WTC11 (cell line): ENCODE measurements around the gene GNG13. TPM values are rescaled to one million over a fixed set of nuclear protein-coding genes. Genes with fewer than 3 reads are reported as not detected.

Experiments
- ATAC-seq: fragments of 200-7000 bp; cut with Tn5 transposase; 2 replicates; pipeline ENCODE4 v1.10.0; 2021; ENCODE audit warnings: mild to moderate bottlenecking, moderate library complexity
- CTCF ChIA-PET: fragments of 300-600 bp; sonication (Branson Sonifier 250); formaldehyde crosslinking; loops from one replicate; lab custom pipeline; 2021; ENCODE audit warnings: antibody characterized with exemption; lab: Charles Lee
- POLR2A ChIA-PET: fragments of 350-600 bp; sonication (Branson Sonifier 250); formaldehyde crosslinking; loops from one replicate; lab custom pipeline; 2021; ENCODE audit warnings: antibody characterized with exemption; lab: Charles Lee
- DNase-seq: peaks from one replicate; pipeline ENCODE4 v3.0.0; 2021; ENCODE audit warnings: low spot score
- H3K27ac Mint-ChIP-seq: 2 replicates; pipeline ENCODE4 v1.8.0; 2021; ENCODE audit warnings: mixed read lengths
- H3K27me3 Mint-ChIP-seq: 2 replicates; pipeline ENCODE4 v1.8.0; 2021; ENCODE audit warnings: low read depth, mild to moderate bottlenecking, moderate library complexity, mixed read lengths
- H3K36me3 Mint-ChIP-seq: 2 replicates; pipeline ENCODE4 v1.8.0; 2021; ENCODE audit warnings: mixed read lengths
- H3K4me1 Mint-ChIP-seq: 2 replicates; pipeline ENCODE4 v1.8.0; 2022; ENCODE audit warnings: mixed read lengths
- H3K4me3 Mint-ChIP-seq: 2 replicates; pipeline ENCODE4 v1.8.0; 2021; ENCODE audit warnings: mild to moderate bottlenecking, moderate library complexity, mixed read lengths
- H3K9me3 Mint-ChIP-seq: 2 replicates; pipeline ENCODE4 v1.8.0; 2021; ENCODE audit warnings: mixed read lengths
- AR ChIP-seq: fragments of 250-450 bp; sonication (Bioruptor Pico); IDR thresholded peaks from 2 replicates; pipeline ENCODE4 v1.9.0; 2021; ENCODE audit warnings: mild to moderate bottlenecking
- CREM ChIP-seq: sonication (generic); formaldehyde crosslinking; IDR thresholded peaks from 2 replicates; pipeline ENCODE4 v1.8.1; 2022; ENCODE audit warnings: mild to moderate bottlenecking, missing genetic modification reagents, moderate library complexity
- ESRRA ChIP-seq: sonication (generic); formaldehyde crosslinking; IDR thresholded peaks from 2 replicates; pipeline ENCODE4 v1.8.1; 2022; ENCODE audit warnings: mild to moderate bottlenecking, missing genetic modification reagents, borderline replicate concordance
- ETV6 ChIP-seq: sonication (generic); formaldehyde crosslinking; IDR thresholded peaks from 2 replicates; pipeline ENCODE4 v1.8.1; 2022; ENCODE audit warnings: mild to moderate bottlenecking, missing genetic modification reagents
- FOXK1 ChIP-seq: sonication (generic); formaldehyde crosslinking; IDR thresholded peaks from 2 replicates; pipeline ENCODE4 v1.8.0; 2022; ENCODE audit warnings: mild to moderate bottlenecking, moderate library complexity, missing genetic modification reagents
- FOXP1 ChIP-seq: sonication (generic); formaldehyde crosslinking; IDR thresholded peaks from 2 replicates; pipeline ENCODE4 v1.8.0; 2022; ENCODE audit warnings: missing genetic modification reagents, mild to moderate bottlenecking, moderate library complexity, borderline replicate concordance
- GABPB1 ChIP-seq: sonication (generic); formaldehyde crosslinking; IDR thresholded peaks from 2 replicates; pipeline ENCODE4 v1.8.1; 2023; ENCODE audit warnings: mild to moderate bottlenecking, missing genetic modification reagents
- HMGA2 ChIP-seq: fragments of 250-450 bp; sonication (Bioruptor Pico); IDR thresholded peaks from 2 replicates; pipeline ENCODE4 v1.4.0; 2021; ENCODE audit warnings: mild to moderate bottlenecking, moderate library complexity
- HMGXB4 ChIP-seq: sonication (generic); formaldehyde crosslinking; IDR thresholded peaks from 2 replicates; pipeline ENCODE4 v1.8.1; 2023; ENCODE audit warnings: mild to moderate bottlenecking, moderate library complexity, missing genetic modification reagents
- IRF1 ChIP-seq: sonication (generic); formaldehyde crosslinking; IDR thresholded peaks from 2 replicates; pipeline ENCODE4 v1.8.0; 2023; ENCODE audit warnings: missing genetic modification reagents
- JUN ChIP-seq: sonication (generic); formaldehyde crosslinking; IDR thresholded peaks from 2 replicates; pipeline ENCODE4 v1.8.0; 2023; ENCODE audit warnings: mild to moderate bottlenecking, missing genetic modification reagents
- MAX ChIP-seq: sonication (generic); formaldehyde crosslinking; IDR thresholded peaks from 2 replicates; pipeline ENCODE4 v1.8.0; 2022; ENCODE audit warnings: mild to moderate bottlenecking, missing genetic modification reagents
- MYBL2 ChIP-seq: sonication (generic); formaldehyde crosslinking; IDR thresholded peaks from 2 replicates; pipeline ENCODE4 v1.8.1; 2023; ENCODE audit warnings: mild to moderate bottlenecking, moderate library complexity, missing genetic modification reagents
- NR2C2 ChIP-seq: sonication (generic); formaldehyde crosslinking; IDR thresholded peaks from 2 replicates; pipeline ENCODE4 v1.8.0; 2022; ENCODE audit warnings: mild to moderate bottlenecking, missing genetic modification reagents
- NR3C1 ChIP-seq: sonication (generic); formaldehyde crosslinking; conservative IDR thresholded peaks from 2 replicates; pipeline ENCODE4 v1.8.1; 2023; ENCODE audit warnings: low read depth, mild to moderate bottlenecking, missing genetic modification reagents
- OVOL2 ChIP-seq: fragments of 250-450 bp; sonication (Bioruptor Pico); IDR thresholded peaks from 2 replicates; pipeline ENCODE4 v1.9.0; 2021; ENCODE audit warnings: mild to moderate bottlenecking, borderline replicate concordance
- PREB ChIP-seq: sonication (generic); formaldehyde crosslinking; IDR thresholded peaks from 2 replicates; pipeline ENCODE4 v1.8.1; 2022; ENCODE audit warnings: mild to moderate bottlenecking, missing genetic modification reagents, moderate library complexity, borderline replicate concordance
- SP1 ChIP-seq: sonication (generic); formaldehyde crosslinking; conservative IDR thresholded peaks from 2 replicates; pipeline ENCODE4 v1.8.1; 2022; ENCODE audit warnings: missing genetic modification reagents
- TEAD4 ChIP-seq: sonication (generic); formaldehyde crosslinking; IDR thresholded peaks from 2 replicates; pipeline ENCODE4 v1.8.0; 2022; ENCODE audit warnings: mild to moderate bottlenecking, missing genetic modification reagents
- ZNF317 ChIP-seq: sonication (generic); formaldehyde crosslinking; IDR thresholded peaks from 2 replicates; pipeline ENCODE4 v1.8.1; 2023; ENCODE audit warnings: low read depth, mild to moderate bottlenecking, moderate library complexity, missing genetic modification reagents, borderline replicate concordance
- total RNA-seq: library from RNA; stranded (reverse); gene quantifications from 3 replicates; pipeline ENCODE4 v1.2.3, GENCODE V29; 2021
- TF ChIP-seq, protein P1 (sequence below): sonication (generic); formaldehyde crosslinking; IDR thresholded peaks from 2 replicates; pipeline ENCODE4 v1.8.1; 2022; ENCODE audit warnings: mild to moderate bottlenecking, moderate library complexity, missing genetic modification reagents
- TF ChIP-seq, protein P2 (sequence below): sonication (generic); formaldehyde crosslinking; IDR thresholded peaks from 2 replicates; pipeline ENCODE4 v1.8.0; 2023; ENCODE audit warnings: missing genetic modification reagents, mild to moderate bottlenecking, borderline replicate concordance
- TF ChIP-seq, protein P3 (sequence below): sonication (generic); formaldehyde crosslinking; IDR thresholded peaks from 2 replicates; pipeline ENCODE4 v1.8.1; 2023; ENCODE audit warnings: mild to moderate bottlenecking, missing genetic modification reagents, moderate library complexity

The GNG13 gene
- total RNA-seq, 1 experiment from 2014 or later, result not detected

DNA sequence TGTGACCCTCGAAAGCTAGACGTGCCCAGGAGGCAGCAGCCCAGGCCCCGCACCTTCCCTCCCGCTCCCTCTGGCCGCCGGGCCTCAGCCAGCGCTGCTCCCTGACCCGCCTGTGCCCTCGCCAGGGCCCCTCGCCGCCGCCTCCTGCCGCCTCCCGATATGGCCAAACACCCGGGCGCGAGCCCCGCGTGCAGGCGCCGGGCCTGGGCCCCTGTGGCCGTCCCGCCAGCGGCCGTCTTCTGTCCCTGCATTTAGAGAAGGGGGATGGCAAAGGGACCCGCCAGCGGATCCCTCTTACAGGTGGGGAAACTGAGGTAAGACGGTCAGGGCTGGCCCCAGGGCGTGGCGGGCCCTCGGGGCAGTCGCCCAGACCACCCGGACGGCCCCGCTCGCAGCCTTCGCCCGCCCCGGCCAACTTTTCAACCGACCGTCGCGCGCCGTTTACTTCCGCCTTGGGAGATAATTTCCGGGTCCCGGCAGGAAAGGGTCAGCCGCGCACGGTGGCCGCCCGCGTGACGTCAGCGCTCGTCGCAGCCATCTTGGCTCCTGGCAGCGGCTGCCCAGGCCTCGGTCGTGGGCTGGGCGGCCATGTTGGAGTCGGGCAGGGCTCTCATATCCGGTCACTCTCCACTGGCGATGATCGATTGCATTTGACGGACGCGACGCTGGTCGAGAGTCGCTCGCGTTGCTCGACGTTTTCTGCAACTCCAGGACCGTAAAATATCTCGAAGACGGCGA lies 7.0 kb upstream of the GNG13 start:
- peaks cover 2% of the 10 kb centered on the region; the same call in 1 of the 2 replicates for H3K36me3 Mint-ChIP-seq
- peaks cover 9% of the 10 kb centered on the region for H3K4me1 Mint-ChIP-seq
- DNase-seq (peak; percentile 93), ATAC-seq (peak; percentile 91)
- peaks cover 3% of the 10 kb centered on the region; the same call in 1 of the 2 replicates for H3K9me3 Mint-ChIP-seq
- peak overlapping the region; percentile 98 for H3K27ac Mint-ChIP-seq
- CTCF ChIA-PET, result interaction anchor here (1.0 to 1.3 kb wide), 3 partner anchors 12 to 88 kb away, joined by 3 to 4 read pairs (median 3); partner anchors contain the start of gene MSLN
- POLR2A ChIA-PET, result interaction anchor here (0.6 to 1.2 kb wide), 2 partner anchors 63 to 86 kb away, joined by 3 read pairs; partner anchors contain the start of gene ANTKMT
- peak overlapping the region; percentile 99 for H3K4me3 Mint-ChIP-seq
- peaks cover 34% of the 10 kb centered on the region for H3K27me3 Mint-ChIP-seq
- TF ChIP-seq MAX (CRISPR knock-in tag), result peak; percentile 95
- TF ChIP-seq AR (CRISPR knock-in tag), result no peak
- TF ChIP-seq NR3C1, result no peak
- TF ChIP-seq ETV6 (CRISPR knock-in tag), result peak; percentile 98
- TF ChIP-seq TEAD4 (CRISPR knock-in tag), result no peak
- peak; percentile 62 for TF ChIP-seq IRF1 (CRISPR knock-in tag)
- TF ChIP-seq OVOL2, result no peak
- peak; percentile 80 for TF ChIP-seq SP1 (CRISPR knock-in tag)
- TF ChIP-seq ESRRA, result 0 out of 2 replicates have a peak, but pooled peaks have one; percentile 29
- no peak for TF ChIP-seq PREB (CRISPR knock-in tag)
- peak; percentile 86 for TF ChIP-seq NR2C2 (CRISPR knock-in tag)
- TF ChIP-seq, protein P1, sequence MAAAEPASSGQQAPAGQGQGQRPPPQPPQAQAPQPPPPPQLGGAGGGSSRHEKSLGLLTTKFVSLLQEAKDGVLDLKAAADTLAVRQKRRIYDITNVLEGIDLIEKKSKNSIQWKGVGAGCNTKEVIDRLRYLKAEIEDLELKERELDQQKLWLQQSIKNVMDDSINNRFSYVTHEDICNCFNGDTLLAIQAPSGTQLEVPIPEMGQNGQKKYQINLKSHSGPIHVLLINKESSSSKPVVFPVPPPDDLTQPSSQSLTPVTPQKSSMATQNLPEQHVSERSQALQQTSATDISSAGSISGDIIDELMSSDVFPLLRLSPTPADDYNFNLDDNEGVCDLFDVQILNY (CRISPR knock-in tag), result peak; percentile 63; the same call in 1 of the 2 replicates
- TF ChIP-seq FOXP1, result peak; percentile 76; the same call in 1 of the 2 replicates
- TF ChIP-seq, protein P2, sequence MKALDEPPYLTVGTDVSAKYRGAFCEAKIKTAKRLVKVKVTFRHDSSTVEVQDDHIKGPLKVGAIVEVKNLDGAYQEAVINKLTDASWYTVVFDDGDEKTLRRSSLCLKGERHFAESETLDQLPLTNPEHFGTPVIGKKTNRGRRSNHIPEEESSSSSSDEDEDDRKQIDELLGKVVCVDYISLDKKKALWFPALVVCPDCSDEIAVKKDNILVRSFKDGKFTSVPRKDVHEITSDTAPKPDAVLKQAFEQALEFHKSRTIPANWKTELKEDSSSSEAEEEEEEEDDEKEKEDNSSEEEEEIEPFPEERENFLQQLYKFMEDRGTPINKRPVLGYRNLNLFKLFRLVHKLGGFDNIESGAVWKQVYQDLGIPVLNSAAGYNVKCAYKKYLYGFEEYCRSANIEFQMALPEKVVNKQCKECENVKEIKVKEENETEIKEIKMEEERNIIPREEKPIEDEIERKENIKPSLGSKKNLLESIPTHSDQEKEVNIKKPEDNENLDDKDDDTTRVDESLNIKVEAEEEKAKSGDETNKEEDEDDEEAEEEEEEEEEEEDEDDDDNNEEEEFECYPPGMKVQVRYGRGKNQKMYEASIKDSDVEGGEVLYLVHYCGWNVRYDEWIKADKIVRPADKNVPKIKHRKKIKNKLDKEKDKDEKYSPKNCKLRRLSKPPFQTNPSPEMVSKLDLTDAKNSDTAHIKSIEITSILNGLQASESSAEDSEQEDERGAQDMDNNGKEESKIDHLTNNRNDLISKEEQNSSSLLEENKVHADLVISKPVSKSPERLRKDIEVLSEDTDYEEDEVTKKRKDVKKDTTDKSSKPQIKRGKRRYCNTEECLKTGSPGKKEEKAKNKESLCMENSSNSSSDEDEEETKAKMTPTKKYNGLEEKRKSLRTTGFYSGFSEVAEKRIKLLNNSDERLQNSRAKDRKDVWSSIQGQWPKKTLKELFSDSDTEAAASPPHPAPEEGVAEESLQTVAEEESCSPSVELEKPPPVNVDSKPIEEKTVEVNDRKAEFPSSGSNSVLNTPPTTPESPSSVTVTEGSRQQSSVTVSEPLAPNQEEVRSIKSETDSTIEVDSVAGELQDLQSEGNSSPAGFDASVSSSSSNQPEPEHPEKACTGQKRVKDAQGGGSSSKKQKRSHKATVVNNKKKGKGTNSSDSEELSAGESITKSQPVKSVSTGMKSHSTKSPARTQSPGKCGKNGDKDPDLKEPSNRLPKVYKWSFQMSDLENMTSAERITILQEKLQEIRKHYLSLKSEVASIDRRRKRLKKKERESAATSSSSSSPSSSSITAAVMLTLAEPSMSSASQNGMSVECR, result peak; percentile 64; the same call in 1 of the 2 replicates
- peak; percentile 94 for TF ChIP-seq FOXK1 (CRISPR knock-in tag)
- peak; percentile 95 for TF ChIP-seq CREM
- TF ChIP-seq ZNF317 (CRISPR knock-in tag), result 0 out of 2 replicates have a peak, but pooled peaks have one; percentile 39
- TF ChIP-seq, protein P3, sequence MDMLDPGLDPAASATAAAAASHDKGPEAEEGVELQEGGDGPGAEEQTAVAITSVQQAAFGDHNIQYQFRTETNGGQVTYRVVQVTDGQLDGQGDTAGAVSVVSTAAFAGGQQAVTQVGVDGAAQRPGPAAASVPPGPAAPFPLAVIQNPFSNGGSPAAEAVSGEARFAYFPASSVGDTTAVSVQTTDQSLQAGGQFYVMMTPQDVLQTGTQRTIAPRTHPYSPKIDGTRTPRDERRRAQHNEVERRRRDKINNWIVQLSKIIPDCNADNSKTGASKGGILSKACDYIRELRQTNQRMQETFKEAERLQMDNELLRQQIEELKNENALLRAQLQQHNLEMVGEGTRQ (CRISPR knock-in tag), result peak; percentile 69
- TF ChIP-seq HMGA2 (CRISPR knock-in tag), result no peak
- peak; percentile 45; the same call in 1 of the 2 replicates for TF ChIP-seq GABPB1 (CRISPR knock-in tag)
- peak; percentile 77; the same call in 1 of the 2 replicates for TF ChIP-seq MYBL2 (CRISPR knock-in tag)
- TF ChIP-seq HMGXB4 (CRISPR knock-in tag), result peak; percentile 82; the same call in 1 of the 2 replicates
- no peak; the same call in 1 of the 2 replicates for TF ChIP-seq JUN (CRISPR knock-in tag)
